CD14-positive monocyte (primary cell): ENCODE results near the gene TAS1R2. TPM values are rescaled to one million over a fixed set of nuclear protein-coding genes. Genes with fewer than 3 reads are reported as not detected.

Source experiments
- DNase-seq, 3 donors: peaks; one replicate each; pipeline ENCODE4 v3.0.0-alpha.2; 2011 to 2022
- H2AFZ ChIP-seq: 2 replicates; pipeline ENCODE4 v1.6.0; 2012; ENCODE audit warnings: mild to moderate bottlenecking, low read depth, low read length, inconsistent platforms; ENCODE audit not compliant: insufficient read depth, poor library complexity, severe bottlenecking
- H3K27ac ChIP-seq, 2 donors: 1 replicate in 1 of 2; 2 replicates in 1 of 2; pipeline ENCODE4 v1.5.1; 2012 to 2013; ENCODE audit warnings: low read length in 2 of 2, control low read depth in 1 of 2, inconsistent platforms in 1 of 2, low read depth in 1 of 2, mild to moderate bottlenecking in 1 of 2
- H3K27me3 ChIP-seq, 2 donors: one replicate each; pipeline versions ENCODE4 v1.6.0 to v1.6.1; 2011 to 2013; ENCODE audit warnings: low read length in 2 of 2; ENCODE audit not compliant: control insufficient read depth in 2 of 2, insufficient read depth in 2 of 2
- H3K36me3 ChIP-seq, 2 donors: replicated peaks in 1 of 2; 1 replicate in 1 of 2; 2 replicates in 1 of 2; pipeline versions ENCODE4 v1.5.1 to v1.6.1; 2012 to 2013; ENCODE audit warnings: low read length in 2 of 2, control low read depth in 1 of 2, inconsistent platforms in 1 of 2, mild to moderate bottlenecking in 1 of 2; ENCODE audit not compliant: insufficient read depth in 2 of 2, control insufficient read depth in 1 of 2
- H3K4me1 ChIP-seq, 2 donors: 1 replicate in 1 of 2; 2 replicates in 1 of 2; pipeline versions ENCODE4 v1.5.1 to v1.6.1; 2012 to 2013; ENCODE audit warnings: low read length in 2 of 2, control low read depth in 1 of 2, inconsistent platforms in 1 of 2, mild to moderate bottlenecking in 1 of 2, moderate library complexity in 1 of 2; ENCODE audit not compliant: insufficient read depth in 2 of 2, control insufficient read depth in 1 of 2
- H3K4me2 ChIP-seq: replicated peaks from 2 replicates; pipeline ENCODE3; 2012; ENCODE audit warnings: low read length, moderate library complexity, mild to moderate bottlenecking; ENCODE audit not compliant: poor library complexity, severe bottlenecking; ENCODE audit errors: extremely low read depth
- H3K4me3 ChIP-seq, 3 experiments: fragments of 200-600 bp in 1 of 3; sonication (generic) in 1 of 3; replicated peaks in 1 of 3; 1 replicate in 2 of 3; 2 replicates in 1 of 3; pipeline ENCODE4 v1.5.1; 2011 to 2013; ENCODE audit warnings: low read length in 3 of 3, mild to moderate bottlenecking in 3 of 3, control low read depth in 2 of 3, low read depth in 2 of 3, inconsistent platforms in 1 of 3, moderate library complexity in 1 of 3
- H3K79me2 ChIP-seq: 2 replicates; pipeline ENCODE4 v1.6.0; 2012; ENCODE audit warnings: mild to moderate bottlenecking, control low read depth, inconsistent platforms, low read length, moderate library complexity; ENCODE audit not compliant: insufficient read depth
- H3K9ac ChIP-seq: 2 replicates; pipeline ENCODE4 v1.6.0; 2017; ENCODE audit warnings: low read length, mild to moderate bottlenecking; ENCODE audit not compliant: insufficient read depth, poor library complexity, severe bottlenecking
- H3K9me3 ChIP-seq, 2 donors: replicated peaks in 1 of 2; 1 replicate in 1 of 2; 2 replicates in 1 of 2; pipeline versions ENCODE4 v1.5.1 to v1.6.1; 2012 to 2013; ENCODE audit warnings: low read length in 2 of 2, control low read depth in 1 of 2; ENCODE audit not compliant: control insufficient read depth in 1 of 2, insufficient read depth in 1 of 2
- H4K20me1 ChIP-seq: 2 replicates; pipeline ENCODE4 v1.6.0; 2012; ENCODE audit warnings: mild to moderate bottlenecking, low read length, control low read depth, moderate library complexity; ENCODE audit not compliant: insufficient read depth
- H3K27ac Mint-ChIP-seq, 7 donors: one replicate each; pipeline ENCODE4 v1.8.0; 2020; ENCODE audit warnings: mild to moderate bottlenecking in 7 of 7, mixed read lengths in 7 of 7, moderate library complexity in 6 of 7, inconsistent platforms in 2 of 7
- H3K27me3 Mint-ChIP-seq, 3 donors: one replicate each; pipeline ENCODE4 v1.8.0; 2021 to 2022; ENCODE audit warnings: low read depth in 3 of 3, mild to moderate bottlenecking in 3 of 3, mixed read lengths in 3 of 3, moderate library complexity in 3 of 3, inconsistent platforms in 1 of 3
- H3K36me3 Mint-ChIP-seq, 2 donors: one replicate each; pipeline ENCODE4 v1.8.0; 2020; ENCODE audit warnings: mixed read lengths in 2 of 2, inconsistent platforms in 1 of 2, mild to moderate bottlenecking in 1 of 2
- H3K4me1 Mint-ChIP-seq: one replicate; pipeline ENCODE4 v1.8.0; 2020; ENCODE audit warnings: mild to moderate bottlenecking, mixed read lengths
- H3K4me3 Mint-ChIP-seq, 2 donors: one replicate each; pipeline ENCODE4 v1.8.0; 2020; ENCODE audit warnings: mild to moderate bottlenecking in 2 of 2, mixed read lengths in 2 of 2, moderate library complexity in 1 of 2
- H3K9me3 Mint-ChIP-seq, 7 donors: one replicate each; pipeline ENCODE4 v1.8.0; 2020 to 2022; ENCODE audit warnings: mixed read lengths in 7 of 7, mild to moderate bottlenecking in 6 of 7, moderate library complexity in 6 of 7, inconsistent platforms in 2 of 7
- WGBS: methylation state at CpG from one replicate; pipeline ENCODE4 v1.1.5; 2013; ENCODE audit warnings: missing lambda C conversion rate; ENCODE audit not compliant: insufficient coverage; 5-methylcytosine and 5-hydroxymethylcytosine counted together
- intact Hi-C, 2 donors: fragments of 100-400 bp; cut with micrococcal nuclease; formaldehyde crosslinking; loops; one replicate each; pipeline versions ENCODE4 v1.15.0 to v1.15.1; 2023
- polyA plus RNA-seq, 3 donors: library from polyadenylated mRNA; depleted of rRNA in 1 of 3; unstranded in 2 of 3; stranded (reverse) in 1 of 3; fragments of 300-500 nt in 2 of 3; fragments of >200 nt in 1 of 3; fragmentation: Illumina TruSeq in 2 of 3; gene quantifications; 1 replicate in 2 of 3; 2 replicates in 1 of 3; pipeline ENCODE4 v1.2.3, GENCODE V29; 2012 to 2021
- TF ChIP-seq, protein P1 (sequence below): fragments of 200-600 bp; IDR thresholded peaks from one replicate; pipeline ENCODE4 v1.8.0; 2022; ENCODE audit warnings: antibody characterized with exemption, mild to moderate bottlenecking

TAS1R2 gene
- polyA plus RNA-seq, 3 donors = not detected

DNA sequence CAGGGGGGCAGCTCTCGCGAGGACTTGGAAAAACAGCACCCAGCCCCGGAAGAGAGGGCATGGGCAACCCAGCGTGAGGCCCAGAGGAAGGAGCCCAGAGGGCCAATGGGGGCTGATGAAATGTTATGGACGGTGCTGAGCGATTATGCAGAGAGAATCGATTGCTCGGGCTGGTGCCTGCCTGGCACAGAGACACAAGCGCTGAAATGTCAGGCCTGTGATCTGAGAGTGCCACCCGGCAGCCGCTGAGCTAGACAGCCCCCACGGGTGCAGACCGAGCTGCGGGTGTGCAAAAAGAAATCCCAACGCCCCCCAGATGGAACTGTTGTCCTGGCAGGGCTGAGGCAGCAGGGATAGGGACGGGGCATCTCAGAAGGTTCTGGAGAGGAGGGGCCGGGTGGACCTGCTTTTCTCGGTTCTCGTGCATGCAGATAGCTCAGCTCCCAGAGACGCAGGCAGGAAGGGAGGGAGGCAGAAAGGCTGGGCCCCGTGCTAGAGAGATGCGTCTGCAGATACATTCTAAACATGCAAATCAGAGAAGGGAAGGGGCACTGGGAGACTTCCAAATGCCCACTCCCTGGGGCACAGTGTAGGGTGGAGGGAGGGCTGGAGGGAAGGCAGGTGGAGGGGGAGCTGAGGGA is 41.5 kb downstream of the TAS1R2 start:
- peaks cover 29 to 41% (median 39%) of the 10 kb centered on the region in 3 donors for H3K27me3 Mint-ChIP-seq

DNA sequence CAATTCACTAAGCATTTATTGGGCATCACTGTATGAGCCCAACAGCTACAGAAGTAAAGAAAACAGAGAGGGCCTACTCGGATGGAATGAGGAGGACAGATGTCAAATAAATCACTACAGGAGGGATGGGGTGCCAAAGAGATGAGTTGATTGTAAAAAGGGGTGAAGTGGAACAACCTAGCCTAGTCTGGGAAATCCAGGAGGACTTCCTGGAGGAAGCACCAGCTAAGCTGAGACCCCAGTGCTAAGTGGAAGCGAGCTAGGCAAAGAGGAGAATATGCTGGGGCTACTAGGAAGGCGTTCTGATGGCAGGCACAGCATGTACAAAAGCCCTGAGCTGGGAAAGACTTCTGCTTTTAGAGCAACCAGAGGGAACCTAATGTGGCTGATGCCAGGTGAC is 42.1 kb downstream of the TAS1R2 start:
- Mint-ChIP-seq H3K36me3 (no peaks in the 10 kb centered on the region), H3K4me3 (peak overlapping the region in 1 of 2 donors; percentile 33), H3K4me1 (no peaks in the 10 kb centered on the region), H3K27me3 (peaks cover 29 to 42% (median 38%) of the 10 kb centered on the region in 3 donors), H3K27ac (no peak overlapping the region), H3K9me3 (peaks cover 0 to 3% (median 0%) of the 10 kb centered on the region in 7 donors)
- TF ChIP-seq, protein P1, sequence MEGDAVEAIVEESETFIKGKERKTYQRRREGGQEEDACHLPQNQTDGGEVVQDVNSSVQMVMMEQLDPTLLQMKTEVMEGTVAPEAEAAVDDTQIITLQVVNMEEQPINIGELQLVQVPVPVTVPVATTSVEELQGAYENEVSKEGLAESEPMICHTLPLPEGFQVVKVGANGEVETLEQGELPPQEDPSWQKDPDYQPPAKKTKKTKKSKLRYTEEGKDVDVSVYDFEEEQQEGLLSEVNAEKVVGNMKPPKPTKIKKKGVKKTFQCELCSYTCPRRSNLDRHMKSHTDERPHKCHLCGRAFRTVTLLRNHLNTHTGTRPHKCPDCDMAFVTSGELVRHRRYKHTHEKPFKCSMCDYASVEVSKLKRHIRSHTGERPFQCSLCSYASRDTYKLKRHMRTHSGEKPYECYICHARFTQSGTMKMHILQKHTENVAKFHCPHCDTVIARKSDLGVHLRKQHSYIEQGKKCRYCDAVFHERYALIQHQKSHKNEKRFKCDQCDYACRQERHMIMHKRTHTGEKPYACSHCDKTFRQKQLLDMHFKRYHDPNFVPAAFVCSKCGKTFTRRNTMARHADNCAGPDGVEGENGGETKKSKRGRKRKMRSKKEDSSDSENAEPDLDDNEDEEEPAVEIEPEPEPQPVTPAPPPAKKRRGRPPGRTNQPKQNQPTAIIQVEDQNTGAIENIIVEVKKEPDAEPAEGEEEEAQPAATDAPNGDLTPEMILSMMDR = no peak
- no peak overlapping the region for H3K9ac ChIP-seq
- H3K79me2 ChIP-seq = no peaks in the 10 kb centered on the region
- intact Hi-C loops = no loop called here
- H3K27ac ChIP-seq = no peak overlapping the region
- no peak overlapping the region for H3K4me3 ChIP-seq
- H4K20me1 ChIP-seq = no peaks in the 10 kb centered on the region
- H3K4me1 ChIP-seq = no peaks in the 10 kb centered on the region
- no peaks in the 10 kb centered on the region for H3K9me3 ChIP-seq
- DNase-seq = no peak
- no peaks in the 10 kb centered on the region for H3K36me3 ChIP-seq
- no peak overlapping the region for H3K4me2 ChIP-seq
- H3K27me3 ChIP-seq = peaks cover 0 to 17% of the 10 kb centered on the region in 2 donors
- WGBS = 56% methylated on average over 2 of the region's 3 CpGs
- H2AFZ ChIP-seq = no peak overlapping the region

More for the DNA sequence above, 41.5 kb downstream of the TAS1R2 start:
- DNase-seq = no peak
- Histone ChIP-seq H4K20me1 (no peaks in the 10 kb centered on the region), H3K36me3 (no peaks in the 10 kb centered on the region), H3K4me1 (no peaks in the 10 kb centered on the region), H3K79me2 (no peaks in the 10 kb centered on the region), H3K27me3 (peaks cover 0 to 17% of the 10 kb centered on the region in 2 donors), H3K4me3 (no peak overlapping the region), H3K9ac (no peak overlapping the region), H2AFZ (no peak overlapping the region), H3K4me2 (no peak overlapping the region), H3K9me3 (no peaks in the 10 kb centered on the region), H3K27ac (no peak overlapping the region)
- WGBS = 52% methylated on average over 22 of the region's 22 CpGs
- TF ChIP-seq, protein P1 = no peak
- no peaks in the 10 kb centered on the region for H3K4me1 Mint-ChIP-seq
- intact Hi-C loops = no loop called here
- H3K36me3 Mint-ChIP-seq = no peaks in the 10 kb centered on the region
- peaks cover 0 to 3% (median 0%) of the 10 kb centered on the region in 7 donors for H3K9me3 Mint-ChIP-seq
- no peak overlapping the region for H3K27ac Mint-ChIP-seq
- peak overlapping the region in 1 of 2 donors; percentile 33 for H3K4me3 Mint-ChIP-seq
